T-cell (primary cell): ENCODE measurements around the gene TAMALIN. TPM values are rescaled to one million over a fixed set of nuclear protein-coding genes. Genes with fewer than 3 reads are reported as not detected.

Experiments
- ATAC-seq, 4 experiments: fragments of 200-7000 bp in 3 of 4; fragments of 150-1000 bp in 1 of 4; cut with Tn5 transposase; replicated peaks in 1 of 4; 1 replicate in 3 of 4; 2 replicates in 1 of 4; pipeline ENCODE4 v1.10.0; 2021; ENCODE audit warnings: moderate library complexity in 3 of 4, mild to moderate bottlenecking in 2 of 4, moderate number of reproducible peaks in 1 of 4
- CTCF ChIA-PET, 2 donors: fragments of 300-600 bp; sonication (Branson Sonifier 250); formaldehyde crosslinking; loops; one replicate each; lab custom pipeline; 2022; ENCODE audit warnings: antibody characterized with exemption in 2 of 2; lab: Charles Lee
- POLR2A ChIA-PET, 2 donors: fragments of 300-600 bp; sonication (Branson Sonifier 250); formaldehyde crosslinking; loops; one replicate each; lab custom pipeline; 2022; ENCODE audit warnings: antibody characterized with exemption in 2 of 2; lab: Charles Lee
- DNase-seq, 35 experiments: peaks; one replicate each; pipeline versions ENCODE4 v3.0.0 to v3.0.0-alpha.2; 2013 to 2023
- H3K27ac ChIP-seq: one replicate; pipeline ENCODE4 v1.5.1; 2013; ENCODE audit warnings: low read length
- H3K27me3 ChIP-seq, 2 experiments: replicated peaks in 1 of 2; 1 replicate in 1 of 2; 2 replicates in 1 of 2; pipeline versions ENCODE4 v1.6.1 to v1.7.0; 2013; ENCODE audit warnings: low read length in 1 of 2, mixed read lengths in 1 of 2; ENCODE audit not compliant: control insufficient read depth in 2 of 2, insufficient read depth in 2 of 2; ENCODE audit errors: extremely low read depth in 1 of 2
- H3K36me3 ChIP-seq, 2 donors: 1 replicate in 1 of 2; 2 replicates in 1 of 2; pipeline versions ENCODE4 v1.6.1 to v1.7.0; 2013; ENCODE audit warnings: low read length in 1 of 2; ENCODE audit not compliant: control insufficient read depth in 2 of 2, insufficient read depth in 1 of 2; ENCODE audit errors: extremely low read depth in 1 of 2
- H3K4me1 ChIP-seq, 2 experiments: 1 replicate in 1 of 2; 2 replicates in 1 of 2; pipeline versions ENCODE4 v1.6.1 to v1.7.0; 2013; ENCODE audit warnings: low read length in 2 of 2, mixed read lengths in 1 of 2; ENCODE audit not compliant: insufficient read depth in 2 of 2, control insufficient read depth in 1 of 2; ENCODE audit errors: extremely low read depth in 1 of 2
- H3K4me3 ChIP-seq, 2 donors: 1 replicate in 1 of 2; 2 replicates in 1 of 2; pipeline versions ENCODE4 v1.5.1 to v1.7.0; 2013; ENCODE audit warnings: mild to moderate bottlenecking in 2 of 2, low read length in 1 of 2, moderate library complexity in 1 of 2; ENCODE audit not compliant: control insufficient read depth in 1 of 2; ENCODE audit errors: extremely low read depth in 1 of 2
- H3K9me3 ChIP-seq: 2 replicates; pipeline ENCODE4 v1.7.0; 2013
- H3K27ac Mint-ChIP-seq, 2 donors: one replicate each; pipeline ENCODE4 v1.8.0; 2020 to 2021; ENCODE audit warnings: mild to moderate bottlenecking in 2 of 2, mixed read lengths in 2 of 2
- H3K27me3 Mint-ChIP-seq, 2 donors: one replicate each; pipeline ENCODE4 v1.8.0; 2021 to 2022; ENCODE audit warnings: mixed read lengths in 2 of 2
- H3K36me3 Mint-ChIP-seq: one replicate; pipeline ENCODE4 v1.8.0; 2021; ENCODE audit warnings: mixed read lengths
- H3K4me1 Mint-ChIP-seq, 3 donors: one replicate each; pipeline ENCODE4 v1.8.0; 2020 to 2022; ENCODE audit warnings: mixed read lengths in 3 of 3, mild to moderate bottlenecking in 1 of 3
- H3K4me3 Mint-ChIP-seq, 3 donors: one replicate each; pipeline ENCODE4 v1.8.0; 2020 to 2022; ENCODE audit warnings: mild to moderate bottlenecking in 3 of 3, mixed read lengths in 3 of 3, moderate library complexity in 3 of 3
- H3K9me3 Mint-ChIP-seq, 3 donors: one replicate each; pipeline ENCODE4 v1.8.0; 2020 to 2022; ENCODE audit warnings: mixed read lengths in 3 of 3
- WGBS: methylation state at CpG from one replicate; pipeline ENCODE4 v1.1.5; 2013; ENCODE audit warnings: missing lambda C conversion rate; ENCODE audit not compliant: insufficient coverage; 5-methylcytosine and 5-hydroxymethylcytosine counted together
- total RNA-seq, 35 experiments: library from RNA in 6 of 35; stranded (reverse) in 6 of 35; fragments of 120-200 nt in 1 of 35; gene quantifications; one replicate each; pipeline versions ENCODE4 v1.2.1 to v1.2.4 and lab custom pipeline; 2013 to 2026

TAMALIN gene
- total RNA-seq, 5 donors from 2014 or later (not counting 1 experiment from before 2014, with no cell fraction given) = 31.7 to 480 (median 38.4) TPM

GRCh38 chr12:51971679-51972421 is 34.9 kb upstream of the TAMALIN start:
- Histone ChIP-seq H3K4me1 (peaks cover 57 to 71% of the 10 kb centered on the region in 2 experiments), H3K27ac (peak overlapping the region; percentile 46), H3K4me3 (no peak overlapping the region), H3K36me3 (peaks cover 5 to 11% of the 10 kb centered on the region in 2 donors), H3K27me3 (no peaks in the 10 kb centered on the region), H3K9me3 (no peaks in the 10 kb centered on the region)
- peaks cover 15% of the 10 kb centered on the region for H3K36me3 Mint-ChIP-seq
- peak overlapping the region in 2 of 3 donors; percentile 41 to 64 for H3K4me3 Mint-ChIP-seq
- H3K27ac Mint-ChIP-seq = peak overlapping the region; percentile 79 to 89
- DNase-seq (no peak), ATAC-seq (no peak)
- ChIA-PET POLR2A (interaction anchor here (0.6 to 0.8 kb wide), 2 partner anchors 35 to 50 kb away, joined by 3 to 5 read pairs; partner anchors contain the start of gene TAMALIN (in 1 of the 2)), CTCF (interaction anchor here (1.3 to 2.8 kb wide), 6 partner anchors 9 to 53 kb away, joined by 3 to 12 read pairs (median 7); no protein-coding TSS in a partner anchor)
- WGBS = no CpG with 5 or more reads among the region's 4 CpGs
- H3K4me1 Mint-ChIP-seq = peaks cover 69 to 78% (median 71%) of the 10 kb centered on the region in 3 donors
- H3K9me3 Mint-ChIP-seq = no peaks in the 10 kb centered on the region
- H3K27me3 Mint-ChIP-seq = no peaks in the 10 kb centered on the region

GRCh38 chr12:51972422-51972812 is 34.3 kb upstream of the TAMALIN start:
- peak overlapping the region; percentile 71 to 89 for H3K27ac Mint-ChIP-seq
- ATAC-seq (peak in 1 of 4 experiments; percentile 13), DNase-seq (no peak)
- no peaks in the 10 kb centered on the region for H3K27me3 Mint-ChIP-seq
- H3K36me3 Mint-ChIP-seq = peaks cover 17% of the 10 kb centered on the region
- ChIA-PET CTCF (interaction anchor here (0.5 to 2.8 kb wide), 6 partner anchors 8 to 414 kb away, joined by 3 to 9 read pairs (median 6); no protein-coding TSS in a partner anchor), POLR2A (interaction anchor here in 1 of 2 donors (0.8 kb wide), 1 partner anchor 34 kb away, joined by 5 read pairs; the partner anchor contains the start of gene TAMALIN)
- peaks cover 69 to 79% (median 71%) of the 10 kb centered on the region in 3 donors for H3K4me1 Mint-ChIP-seq
- peaks cover 5 to 14% of the 10 kb centered on the region in 2 donors for H3K36me3 ChIP-seq
- H3K4me3 ChIP-seq = peak overlapping the region in 1 of 2 donors; percentile 26
- peak overlapping the region; percentile 46 for H3K27ac ChIP-seq
- WGBS = no CpG with 5 or more reads among the region's 5 CpGs
- peak overlapping the region in 2 of 3 donors; percentile 3 to 64 for H3K4me3 Mint-ChIP-seq
- no peaks in the 10 kb centered on the region for H3K9me3 Mint-ChIP-seq
- no peaks in the 10 kb centered on the region for H3K27me3 ChIP-seq
- H3K9me3 ChIP-seq = no peaks in the 10 kb centered on the region
- H3K4me1 ChIP-seq = peaks cover 57 to 76% of the 10 kb centered on the region in 2 experiments

GRCh38 chr12:51972849-51973273 is 33.9 kb upstream of the TAMALIN start:
- H3K4me1 Mint-ChIP-seq = peaks cover 69 to 79% (median 71%) of the 10 kb centered on the region in 3 donors
- ChIA-PET CTCF (interaction anchor here (0.5 to 2.8 kb wide), 6 partner anchors 8 to 414 kb away, joined by 3 to 9 read pairs (median 6); no protein-coding TSS in a partner anchor), POLR2A (interaction anchor here in 1 of 2 donors (0.6 kb wide), 1 partner anchor 50 kb away, joined by 17 read pairs; no protein-coding TSS in a partner anchor)
- H3K9me3 Mint-ChIP-seq = no peaks in the 10 kb centered on the region
- WGBS = 27% methylated on average over 2 of the region's 9 CpGs
- H3K36me3 ChIP-seq = peaks cover 5 to 15% of the 10 kb centered on the region in 2 donors
- H3K27ac Mint-ChIP-seq = peak overlapping the region; percentile 71 to 89
- DNase-seq (peak in 34 of 35 experiments; percentile 15 to 69 (median 48)), ATAC-seq (peak; percentile 66 to 81 (median 70))
- H3K4me3 ChIP-seq = peak overlapping the region in 1 of 2 donors; percentile 26
- H3K36me3 Mint-ChIP-seq = peaks cover 17% of the 10 kb centered on the region
- peaks cover 57 to 76% of the 10 kb centered on the region in 2 experiments for H3K4me1 ChIP-seq
- no peaks in the 10 kb centered on the region for H3K9me3 ChIP-seq
- H3K27me3 ChIP-seq = no peaks in the 10 kb centered on the region
- no peaks in the 10 kb centered on the region for H3K27me3 Mint-ChIP-seq
- peak overlapping the region; percentile 46 for H3K27ac ChIP-seq
- peak overlapping the region in 2 of 3 donors; percentile 3 to 64 for H3K4me3 Mint-ChIP-seq

DNA sequence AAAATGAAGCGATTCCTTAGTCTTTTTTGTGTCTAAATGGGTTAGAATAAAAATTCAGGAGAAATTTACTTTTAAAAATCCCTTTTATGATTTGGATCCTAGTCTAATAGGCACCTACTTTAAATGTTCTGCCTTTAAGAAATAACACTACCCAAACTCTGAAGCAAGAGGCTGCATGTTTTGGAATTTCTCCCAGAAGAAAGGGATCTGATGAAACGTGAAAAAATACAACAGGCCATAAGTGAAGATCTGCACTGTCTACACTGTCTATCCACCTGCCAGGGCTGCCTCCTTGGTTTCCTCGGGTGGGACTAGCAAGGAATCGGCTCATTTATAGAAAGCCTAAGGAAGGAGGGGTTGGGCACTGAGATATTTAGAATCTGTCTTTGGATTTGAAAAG is 33.2 kb upstream of the TAMALIN start:
- DNase-seq = no peak
- Mint-ChIP-seq H3K4me3 (peak overlapping the region in 1 of 3 donors; percentile 64), H3K4me1 (peaks cover 69 to 79% (median 71%) of the 10 kb centered on the region in 3 donors), H3K27ac (peak overlapping the region; percentile 71 to 89), H3K36me3 (peaks cover 17% of the 10 kb centered on the region), H3K9me3 (no peaks in the 10 kb centered on the region), H3K27me3 (no peaks in the 10 kb centered on the region)
- ChIA-PET POLR2A (interaction anchor here in 1 of 2 donors (0.5 to 0.6 kb wide), 2 partner anchors 50 to 897 kb away, joined by 8 to 17 read pairs; no protein-coding TSS in a partner anchor), CTCF (no interaction called here)
- H3K36me3 ChIP-seq = peaks cover 5 to 15% of the 10 kb centered on the region in 2 donors
- 100% methylated on average over 1 of the region's 4 CpGs for WGBS
- H3K9me3 ChIP-seq = no peaks in the 10 kb centered on the region
- ATAC-seq = no peak
- no peak overlapping the region for H3K27ac ChIP-seq
- H3K4me1 ChIP-seq = peaks cover 57 to 76% of the 10 kb centered on the region in 2 experiments
- no peak overlapping the region for H3K4me3 ChIP-seq
- H3K27me3 ChIP-seq = no peaks in the 10 kb centered on the region

- peak in 2 of 4 experiments; percentile 30 to 39 for ATAC-seq
- no peaks in the 10 kb centered on the region for H3K27me3 Mint-ChIP-seq
- no peaks in the 10 kb centered on the region for H3K9me3 Mint-ChIP-seq
- H3K4me1 Mint-ChIP-seq = peaks cover 66 to 76% (median 68%) of the 10 kb centered on the region in 3 donors
- H3K36me3 Mint-ChIP-seq = peaks cover 17% of the 10 kb centered on the region
- WGBS = 33% methylated on average over 1 of the region's 2 CpGs
- peak in 1 of 35 experiments; percentile 19 for DNase-seq
- Histone ChIP-seq H3K9me3 (no peaks in the 10 kb centered on the region), H3K27me3 (no peaks in the 10 kb centered on the region), H3K27ac (no peak overlapping the region), H3K4me3 (peak overlapping the region in 1 of 2 donors; percentile 40), H3K36me3 (peaks cover 5 to 15% of the 10 kb centered on the region in 2 donors), H3K4me1 (peaks cover 57 to 70% of the 10 kb centered on the region in 2 experiments)
- POLR2A ChIA-PET = no interaction called here
- CTCF ChIA-PET = interaction anchor here (0.8 to 1.0 kb wide), 4 partner anchors 10 to 52 kb away, joined by 3 read pairs; partner anchors contain the start of gene TAMALIN (in 1 of the 2)
- peak overlapping the region; percentile 71 to 89 for H3K27ac Mint-ChIP-seq
- H3K4me3 Mint-ChIP-seq = peak overlapping the region in 1 of 3 donors; percentile 64
These were observed 32.1 kb upstream of the TAMALIN start for GRCh38 chr12:51974646-51975045.
